CD4-positive, alpha-beta T cell treated with Interleukin-4 for 4 hours (primary cell): Measurements from ENCODE around the gene NCKAP5.

Experiments used
- DNase-seq: peaks from one replicate; pipeline ENCODE4 v3.0.0-alpha.2; 2020

Gene NCKAP5

GRCh38 chr2:132766573-132766972 is 801.7 kb downstream of the NCKAP5 start:
- no peak for DNase-seq

- DNase-seq: no peak
These were observed 806.8 kb downstream of the NCKAP5 start for GRCh38 chr2:132761437-132761836.

GRCh38 chr2:132760971-132761370 is 807.3 kb downstream of the NCKAP5 start:
- DNase-seq: no peak

GRCh38 chr2:132760405-132760804 is 807.9 kb downstream of the NCKAP5 start:
- no peak for DNase-seq

GRCh38 chr2:132758995-132759394 is 809.3 kb downstream of the NCKAP5 start:
- no peak for DNase-seq

- DNase-seq: no peak
These were observed 810.6 kb downstream of the NCKAP5 start for GRCh38 chr2:132757676-132758075.

- DNase-seq: no peak
These were observed 811.2 kb downstream of the NCKAP5 start for GRCh38 chr2:132757002-132757589.

- DNase-seq: no peak
These were observed 813.3 kb downstream of the NCKAP5 start for GRCh38 chr2:132754867-132755472.

GRCh38 chr2:132754392-132754791 is 813.9 kb downstream of the NCKAP5 start:
- no peak for DNase-seq

GRCh38 chr2:132752421-132753206 is 815.6 kb downstream of the NCKAP5 start:
- DNase-seq: no peak

- no peak for DNase-seq
These were observed 816.4 kb downstream of the NCKAP5 start for GRCh38 chr2:132751836-132752235.

GRCh38 chr2:132750606-132751005 is 817.7 kb downstream of the NCKAP5 start:
- no peak for DNase-seq

- DNase-seq: no peak
These were observed 821.2 kb downstream of the NCKAP5 start for GRCh38 chr2:132747046-132747445.

GRCh38 chr2:132741754-132742153 is 826.5 kb downstream of the NCKAP5 start:
- no peak for DNase-seq

GRCh38 chr2:132740081-132740720 is 828.1 kb downstream of the NCKAP5 start:
- DNase-seq: no peak

- DNase-seq: no peak
These were observed 830.0 kb downstream of the NCKAP5 start for GRCh38 chr2:132738223-132738622.

- DNase-seq: no peak
These were observed 832.2 kb downstream of the NCKAP5 start for GRCh38 chr2:132736059-132736458.

- DNase-seq: no peak
These were observed 833.3 kb downstream of the NCKAP5 start for GRCh38 chr2:132734961-132735360.

- no peak for DNase-seq
These were observed 835.2 kb downstream of the NCKAP5 start for GRCh38 chr2:132733094-132733493.

- no peak for DNase-seq
These were observed 835.6 kb downstream of the NCKAP5 start for GRCh38 chr2:132732694-132733093.

- DNase-seq: no peak
These were observed 836.8 kb downstream of the NCKAP5 start for GRCh38 chr2:132731441-132731840.

- DNase-seq: no peak
These were observed 837.7 kb downstream of the NCKAP5 start for GRCh38 chr2:132730611-132731010.

- no peak for DNase-seq
These were observed 838.7 kb downstream of the NCKAP5 start for GRCh38 chr2:132729522-132729921.

- DNase-seq: no peak
These were observed 842.1 kb downstream of the NCKAP5 start for GRCh38 chr2:132726155-132726554.
